Measurements from ENCODE around the gene CCDC172.

GRCh38 chr10:116325987-116326386 lies 1.7 kb downstream of the CCDC172 start:
- TF ChIP-seq CTCF (conservative IDR thresholded peaks at IDR 0.05) (no peak), EZH2 (IDR thresholded peaks at IDR 0.05; ENCODE audit: low read depth) (no peak)

All from PC-9 (cell line).